ENCODE measurements around the gene HOXC11. TPM values are rescaled to one million over a fixed set of nuclear protein-coding genes. Genes with fewer than 3 reads are reported as not detected.

HOXC11 gene
- total and polyA plus RNA-seq, 10 of the 15 experiments (the other 5 are each of a cell fraction or from before 2014, with no cell fraction given), result not detected

GRCh38 chr12:53967421-53967925, 5.5 kb upstream of the HOXC11 start (continued):
- TF ChIP-seq, protein P1, sequence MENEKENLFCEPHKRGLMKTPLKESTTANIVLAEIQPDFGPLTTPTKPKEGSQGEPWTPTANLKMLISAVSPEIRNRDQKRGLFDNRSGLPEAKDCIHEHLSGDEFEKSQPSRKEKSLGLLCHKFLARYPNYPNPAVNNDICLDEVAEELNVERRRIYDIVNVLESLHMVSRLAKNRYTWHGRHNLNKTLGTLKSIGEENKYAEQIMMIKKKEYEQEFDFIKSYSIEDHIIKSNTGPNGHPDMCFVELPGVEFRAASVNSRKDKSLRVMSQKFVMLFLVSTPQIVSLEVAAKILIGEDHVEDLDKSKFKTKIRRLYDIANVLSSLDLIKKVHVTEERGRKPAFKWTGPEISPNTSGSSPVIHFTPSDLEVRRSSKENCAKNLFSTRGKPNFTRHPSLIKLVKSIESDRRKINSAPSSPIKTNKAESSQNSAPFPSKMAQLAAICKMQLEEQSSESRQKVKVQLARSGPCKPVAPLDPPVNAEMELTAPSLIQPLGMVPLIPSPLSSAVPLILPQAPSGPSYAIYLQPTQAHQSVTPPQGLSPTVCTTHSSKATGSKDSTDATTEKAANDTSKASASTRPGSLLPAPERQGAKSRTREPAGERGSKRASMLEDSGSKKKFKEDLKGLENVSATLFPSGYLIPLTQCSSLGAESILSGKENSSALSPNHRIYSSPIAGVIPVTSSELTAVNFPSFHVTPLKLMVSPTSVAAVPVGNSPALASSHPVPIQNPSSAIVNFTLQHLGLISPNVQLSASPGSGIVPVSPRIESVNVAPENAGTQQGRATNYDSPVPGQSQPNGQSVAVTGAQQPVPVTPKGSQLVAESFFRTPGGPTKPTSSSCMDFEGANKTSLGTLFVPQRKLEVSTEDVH (IDR thresholded peaks at IDR 0.05; ENCODE audit: low read depth, partially characterized antibody), result no peak
- TF ChIP-seq TCF3 (IDR thresholded peaks at IDR 0.05; ENCODE audit: borderline replicate concordance, insufficient read depth, low read depth, low read length) (no peak), EGR1 (IDR thresholded peaks at IDR 0.05; ENCODE audit: borderline replicate concordance in 1 of 2, low read depth in 2 of 2, low read length in 2 of 2) (no peak), BHLHE40 (IDR thresholded peaks at IDR 0.05; ENCODE audit: borderline replicate concordance in 1 of 2, low read depth in 2 of 2, low read length in 1 of 2) (no peak), ZNF207 (IDR thresholded peaks at IDR 0.05; ENCODE audit: borderline replicate concordance) (no peak), SMARCA5 (IDR thresholded peaks at IDR 0.05) (no peak), MXI1 (IDR thresholded peaks at IDR 0.05; ENCODE audit: low read depth, low read length) (no peak), IRF5 (IDR thresholded peaks at IDR 0.05; ENCODE audit: borderline replicate concordance) (no peak)

Measured in GM12878 (cell line).